ENCODE data around the gene GJB6.
A peak's percentile ranks its signal among the peaks of the same experiment; 100 is the strongest.

The GJB6 gene

GRCh38 chr13:20193907-20194631, 38.0 kb downstream of the GJB6 start:
- TF ChIP-seq CTCF (IDR thresholded peaks at IDR 0.05; ENCODE audit: insufficient read depth, low read length) (no peak), REST (IDR thresholded peaks at IDR 0.05; ENCODE audit: insufficient replicate concordance, low read depth) (no peak), SPI1 (IDR thresholded peaks at IDR 0.05; ENCODE audit: borderline replicate concordance, low read depth) (no peak), POLR2AphosphoS5 (IDR thresholded peaks at IDR 0.05; ENCODE audit: low read depth) (no peak), GABPA (IDR thresholded peaks at IDR 0.05; ENCODE audit: low read depth) (no peak)
- DNase-seq (ENCODE audit: low read depth in 1 of 2, low spot score in 1 of 2): no peak
- H3K27ac ChIP-seq (replicated peaks): no peak overlapping the region
- no peak overlapping the region for H3K4me3 ChIP-seq (replicated peaks; ENCODE audit: insufficient read depth, low read length)
- peaks cover 22% of the 10 kb centered on the region for H3K27me3 ChIP-seq (ENCODE audit: insufficient read depth, poor library complexity, severe bottlenecking)

GRCh38 chr13:20193162-20193906, 38.8 kb downstream of the GJB6 start:
- no peak for DNase-seq (ENCODE audit: low read depth in 1 of 2, low spot score in 1 of 2)
- peak overlapping the region; percentile 53 for H3K4me3 ChIP-seq (replicated peaks; ENCODE audit: insufficient read depth, low read length)
- H3K27me3 ChIP-seq (ENCODE audit: insufficient read depth, poor library complexity, severe bottlenecking): peaks cover 22% of the 10 kb centered on the region
- no peak overlapping the region for H3K27ac ChIP-seq (replicated peaks)
- TF ChIP-seq REST (IDR thresholded peaks at IDR 0.05; ENCODE audit: insufficient replicate concordance, low read depth) (no peak), SPI1 (IDR thresholded peaks at IDR 0.05; ENCODE audit: borderline replicate concordance, low read depth) (no peak), POLR2AphosphoS5 (IDR thresholded peaks at IDR 0.05; ENCODE audit: low read depth) (no peak), GABPA (IDR thresholded peaks at IDR 0.05; ENCODE audit: low read depth) (no peak), CTCF (IDR thresholded peaks at IDR 0.05; ENCODE audit: insufficient read depth, low read length) (no peak)

- H3K27me3 ChIP-seq (ENCODE audit: insufficient read depth, poor library complexity, severe bottlenecking): peaks cover 22% of the 10 kb centered on the region
- DNase-seq (ENCODE audit: low read depth in 1 of 2, low spot score in 1 of 2): no peak
- TF ChIP-seq REST (IDR thresholded peaks at IDR 0.05; ENCODE audit: insufficient replicate concordance, low read depth) (no peak), POLR2AphosphoS5 (IDR thresholded peaks at IDR 0.05; ENCODE audit: low read depth) (no peak), SPI1 (IDR thresholded peaks at IDR 0.05; ENCODE audit: borderline replicate concordance, low read depth) (no peak), CTCF (IDR thresholded peaks at IDR 0.05; ENCODE audit: insufficient read depth, low read length) (no peak), GABPA (IDR thresholded peaks at IDR 0.05; ENCODE audit: low read depth) (no peak)
- H3K4me3 ChIP-seq (replicated peaks; ENCODE audit: insufficient read depth, low read length): peak within 1 kb of the TSS; percentile 53
- H3K27ac ChIP-seq (replicated peaks): no peak within 1 kb of the TSS
Measured at GRCh38 chr13:20192836-20193161, 39.3 kb downstream of the GJB6 start, which contains the start of gene GJB2. GJB2 (minus strand) TSS chr13:20192938; CDS start chr13:20189581, 3,357 bp downstream.
